ENCODE results near the gene CTAG1B.
"Not testable (repeated sequence)": the region's sequence is repeated elsewhere in the genome, so short reads cannot be mapped to it uniquely, and the experiment has no call there.

The CTAG1B gene

GRCh38 chrX:154619182-154619581, at the start of gene CTAG1B:
TSS of gene CTAG1B (minus strand) at chrX:154619282. CDS start at chrX:154619218, 64 bp downstream.
- DNase-seq: not testable (repeated sequence)

- DNase-seq: no peak
Observed at GRCh38 chrX:154661899-154662298, 42.8 kb upstream of the CTAG1B start.

- no peak for DNase-seq
Observed at GRCh38 chrX:154661170-154661569, 42.1 kb upstream of the CTAG1B start.

DNA sequence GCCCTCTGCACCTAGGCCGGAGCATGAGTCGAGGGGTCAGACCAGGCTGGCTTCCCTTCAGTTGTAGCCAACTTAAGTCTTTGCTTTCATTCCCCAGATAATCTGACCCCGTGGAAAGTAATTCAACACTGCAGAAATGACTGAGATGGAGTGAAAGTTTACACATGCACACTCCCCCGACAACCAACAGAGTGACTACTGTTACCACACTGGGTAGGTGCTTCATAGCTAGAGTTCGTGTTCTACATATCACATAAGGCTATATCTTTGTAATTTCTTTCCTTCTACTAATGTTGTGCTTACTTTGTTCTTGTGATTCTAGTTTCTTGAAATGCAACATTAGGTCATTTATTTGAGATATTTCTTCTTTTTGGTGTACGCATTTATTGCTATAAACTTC, 41.5 kb upstream of the CTAG1B start:
- DNase-seq: no peak

DNA sequence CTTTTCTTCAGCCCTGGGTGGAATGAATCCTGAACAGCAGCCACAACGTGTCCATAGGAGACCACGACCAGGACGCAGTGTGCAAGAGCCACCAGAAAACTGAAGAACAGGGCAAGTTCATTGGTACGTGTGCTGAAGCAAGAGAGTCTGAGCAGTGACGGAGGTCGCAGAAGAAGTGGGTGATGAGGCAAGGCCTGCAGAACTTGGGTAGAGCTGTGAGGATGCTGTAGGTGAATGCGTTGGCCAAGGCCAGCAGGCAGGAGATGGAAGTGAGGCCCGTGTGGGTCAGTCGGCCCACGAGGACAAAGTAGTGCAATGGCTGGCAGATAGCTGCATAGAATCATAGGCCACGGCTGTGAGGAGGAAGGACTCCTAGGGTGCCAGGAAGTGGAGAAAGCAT, 39.9 kb upstream of the CTAG1B start:
- DNase-seq: no peak

- no peak for DNase-seq
Observed at GRCh38 chrX:154658187-154658586, 39.1 kb upstream of the CTAG1B start.

DNA sequence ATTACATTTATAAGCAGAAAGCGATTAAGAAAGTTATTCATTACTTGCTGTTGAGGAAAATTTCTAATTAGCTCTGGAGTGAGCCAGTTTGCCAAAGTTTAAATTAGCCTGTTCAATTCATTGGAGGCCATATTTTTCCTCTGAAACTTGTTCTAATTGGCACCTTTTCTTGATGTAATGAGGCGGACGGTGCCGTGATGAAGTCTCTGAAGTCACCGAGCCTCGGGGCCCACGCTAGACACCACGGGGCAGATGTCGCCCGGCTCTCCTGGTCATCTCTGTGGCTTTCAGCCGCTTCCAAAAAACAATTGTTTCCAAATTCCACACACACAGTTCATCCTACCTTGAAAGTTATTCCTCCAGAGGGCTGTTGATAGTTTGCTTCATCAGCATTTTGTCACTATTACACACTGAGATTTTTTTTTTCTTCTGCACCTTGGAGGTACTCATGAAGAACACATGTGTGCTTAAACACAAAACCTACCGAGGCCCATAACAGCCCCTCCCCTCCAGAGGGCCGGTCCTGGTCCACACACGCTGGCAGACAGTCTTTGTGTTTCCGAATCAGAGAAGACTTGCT, 38.2 kb upstream of the CTAG1B start:
- DNase-seq: no peak

GRCh38 chrX:154655786-154656185, 36.7 kb upstream of the CTAG1B start:
- no peak for DNase-seq

DNA sequence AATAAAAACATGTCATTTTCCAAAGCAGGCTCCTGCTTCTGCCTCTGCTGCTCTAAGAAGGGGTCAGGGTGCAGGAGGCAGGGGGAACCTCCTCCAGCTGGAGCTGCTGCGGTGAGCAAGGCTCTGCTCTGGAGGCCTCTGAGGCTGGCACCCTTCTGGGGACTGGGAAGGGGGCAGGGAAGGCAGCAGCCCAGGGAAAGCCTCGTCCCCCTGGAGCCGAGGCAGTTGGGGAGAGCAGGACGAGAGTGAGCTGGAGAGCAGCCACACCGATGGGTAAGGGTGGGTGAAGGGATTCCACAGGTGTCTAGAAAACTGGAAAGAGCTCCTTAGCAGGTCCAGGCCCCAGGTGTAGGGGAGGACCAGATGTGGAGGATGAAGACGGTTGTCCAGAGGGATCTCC, 36.3 kb upstream of the CTAG1B start:
- no peak for DNase-seq

DNA sequence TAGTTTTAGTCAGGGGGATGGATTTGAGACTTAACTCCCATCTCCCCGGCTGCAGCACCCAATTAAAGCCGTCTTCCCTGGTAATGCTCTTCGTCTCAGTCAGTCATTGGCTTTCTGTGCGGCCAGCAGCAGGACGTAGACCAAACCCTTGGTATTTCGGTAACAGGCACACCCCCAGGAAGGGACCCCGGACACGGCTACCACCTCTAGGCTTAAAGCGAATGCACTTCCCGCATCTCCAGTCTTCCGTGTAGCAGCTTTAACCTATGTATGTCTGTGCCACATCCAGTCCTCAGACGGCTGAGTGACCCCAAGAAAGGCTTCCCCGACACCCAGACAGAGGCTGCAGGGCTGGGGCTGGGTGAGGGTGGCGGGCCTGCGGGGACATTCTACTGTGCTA, 35.8 kb upstream of the CTAG1B start:
- DNase-seq: no peak

- no peak for DNase-seq
Observed at GRCh38 chrX:154654372-154654771, 35.3 kb upstream of the CTAG1B start.

DNA sequence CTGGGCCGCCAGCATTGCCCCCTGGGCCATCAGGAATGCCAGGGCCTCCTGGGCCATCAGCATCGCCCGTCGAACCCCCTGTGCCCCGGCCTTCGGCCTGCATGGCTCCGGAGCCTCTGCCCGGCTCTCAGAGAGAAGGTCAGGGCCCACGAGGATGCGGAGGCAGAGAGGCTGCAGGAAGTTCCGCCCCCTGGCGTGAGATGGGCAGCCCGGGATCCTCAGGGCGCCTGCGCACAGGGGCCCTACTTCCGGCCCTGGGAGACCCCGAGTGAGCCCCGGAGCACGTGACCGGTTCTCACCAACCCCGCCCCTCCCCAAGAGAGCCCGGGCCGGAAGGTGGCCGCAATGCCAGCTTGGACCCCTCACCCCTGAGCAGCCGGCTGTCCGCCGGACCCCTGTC, 34.3 kb upstream of the CTAG1B start, which contains the start of gene CTAG2:
Gene CTAG2, minus strand, starts transcription at position 167 of the 400 bp plus-strand sequence. Its CDS starts 64 bp downstream, at position 103.
- DNase-seq: not testable (repeated sequence)

- DNase-seq: no peak
Observed at GRCh38 chrX:154653048-154653401, 33.9 kb upstream of the CTAG1B start.

DNA sequence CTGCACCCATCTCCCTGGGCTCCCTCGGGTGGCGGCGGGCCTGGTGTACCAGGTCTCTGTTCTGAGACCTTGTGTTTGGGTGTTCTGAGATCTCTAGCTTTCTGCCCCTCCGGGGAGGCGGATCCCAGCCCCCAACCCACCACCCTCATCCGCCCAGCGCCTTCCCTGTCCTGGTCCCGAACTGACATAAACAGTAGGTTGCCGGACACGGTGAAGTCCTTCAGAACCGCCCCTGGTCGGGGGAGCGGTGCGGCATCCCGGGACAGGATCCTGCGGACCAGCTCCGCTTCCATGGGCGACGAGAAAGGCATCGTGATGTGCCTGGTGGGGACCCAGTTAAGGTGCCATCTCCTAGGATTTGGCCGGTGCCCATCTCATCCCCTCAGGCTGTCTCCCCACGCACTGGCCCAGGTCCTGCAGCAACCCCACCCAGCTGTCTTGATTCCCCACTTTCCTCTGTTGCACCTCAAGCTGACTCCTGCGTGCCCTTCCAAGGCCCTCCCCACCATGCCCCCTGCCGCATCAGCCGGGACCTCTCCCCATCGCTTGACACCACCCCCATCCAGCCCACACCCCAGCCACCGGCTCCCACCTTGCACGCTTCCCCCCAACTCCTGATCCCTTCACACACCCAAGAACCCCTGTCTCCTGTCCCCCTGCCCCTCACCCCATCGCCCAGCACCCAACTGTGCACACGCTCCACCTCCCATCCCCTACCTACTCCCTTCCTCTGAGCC, 33.4 kb upstream of the CTAG1B start:
- no peak for DNase-seq

DNA sequence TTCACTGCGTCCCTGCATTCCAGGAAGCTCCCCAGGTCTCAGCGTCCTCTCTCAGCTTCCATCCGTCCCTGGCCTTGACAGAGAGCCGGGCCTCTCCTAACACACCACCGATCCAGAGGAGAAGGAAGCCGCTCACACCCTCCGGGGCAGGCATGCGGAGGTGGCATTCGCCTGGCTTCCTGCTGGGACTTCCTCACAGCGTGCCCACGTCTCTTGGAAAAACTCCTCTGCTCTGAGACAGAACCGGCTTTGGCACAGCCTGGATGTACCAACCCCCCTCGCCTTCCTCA, 31.1 kb upstream of the CTAG1B start:
- no peak for DNase-seq

- no peak for DNase-seq
Observed at GRCh38 chrX:154649503-154650220, 30.6 kb upstream of the CTAG1B start.

DNA sequence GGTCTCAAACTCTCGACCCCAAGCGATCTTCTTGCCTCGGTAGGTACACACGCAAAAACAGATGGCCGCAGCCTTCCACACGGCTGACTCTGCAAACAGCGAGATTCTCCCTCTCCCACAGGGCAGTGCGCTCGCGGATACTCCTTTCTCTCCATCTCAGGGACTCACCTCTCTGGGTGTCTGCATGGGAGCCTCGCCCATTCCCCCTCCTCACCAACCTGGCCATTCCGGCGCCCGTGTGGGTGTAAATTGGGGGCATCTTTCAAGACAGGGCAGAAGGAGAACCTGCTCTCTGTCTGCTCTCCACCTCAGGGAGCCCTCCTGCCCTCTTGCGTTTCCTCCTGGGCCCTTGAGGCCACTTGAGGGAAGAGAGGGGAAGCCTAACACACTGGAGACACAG, 29.8 kb upstream of the CTAG1B start:
- DNase-seq: no peak

GRCh38 chrX:154645745-154646378, 26.8 kb upstream of the CTAG1B start:
- DNase-seq: not testable (repeated sequence)

GRCh38 chrX:154643708-154644107, 24.6 kb upstream of the CTAG1B start:
- not testable (repeated sequence) for DNase-seq

DNA sequence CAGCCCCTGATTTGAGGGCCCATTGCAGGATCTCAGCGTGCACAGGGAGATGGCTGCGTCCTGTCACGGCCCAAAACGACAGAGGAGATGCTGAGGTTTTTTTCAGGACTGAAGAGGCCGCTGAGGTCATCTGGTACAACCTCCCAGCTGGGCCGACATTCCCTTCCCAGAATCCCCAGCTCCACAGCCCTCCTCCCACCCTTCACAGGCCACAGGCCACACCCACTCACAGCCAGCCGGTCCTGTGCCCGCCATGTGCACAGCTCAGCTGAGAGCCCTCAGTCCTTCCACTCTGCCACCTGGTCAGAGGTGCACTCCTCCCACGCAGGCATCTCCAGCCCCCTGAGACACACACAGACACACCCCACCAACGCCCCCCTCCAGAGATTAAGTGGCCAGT, 22.7 kb upstream of the CTAG1B start:
- DNase-seq: not testable (repeated sequence)

DNA sequence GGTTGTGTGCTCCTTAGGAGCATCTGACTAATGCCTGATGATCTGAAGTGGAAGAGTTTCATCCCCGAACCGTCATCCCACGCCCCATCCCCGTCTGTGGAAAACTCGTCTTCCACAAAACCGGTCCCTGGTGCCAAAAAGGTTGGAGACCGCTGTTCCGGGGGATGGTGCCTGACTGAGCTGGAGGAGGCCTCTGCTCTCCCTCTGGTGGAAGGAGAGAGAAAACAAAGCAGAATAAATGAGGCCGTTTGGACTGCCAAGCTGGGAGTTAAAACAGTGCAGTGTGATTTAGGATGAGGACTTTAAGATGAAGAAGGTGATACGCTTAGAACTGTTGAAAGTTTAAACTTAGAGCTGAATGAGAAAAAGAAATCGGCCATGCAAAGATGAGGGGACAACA, 14.6 kb upstream of the CTAG1B start:
- not testable (repeated sequence) for DNase-seq

DNA sequence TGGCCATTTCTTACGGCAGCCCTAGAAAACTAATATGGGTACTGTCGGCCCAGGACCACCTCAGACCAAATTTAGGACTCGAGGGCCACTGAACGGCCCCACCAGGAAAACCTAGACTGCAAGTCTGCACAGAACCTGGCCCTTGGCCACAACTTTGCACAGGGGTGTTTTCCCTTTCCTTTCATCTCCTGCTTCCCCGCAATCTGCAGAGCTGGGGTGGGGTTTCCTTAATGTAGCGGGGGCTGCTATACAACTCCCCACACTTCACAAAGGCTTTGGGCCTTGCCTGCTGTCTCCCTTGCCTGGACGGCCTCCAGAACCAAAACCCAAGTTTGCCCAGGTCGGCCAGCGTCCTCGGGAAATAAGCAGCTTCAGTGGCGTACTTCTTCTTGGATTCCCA, 11.9 kb upstream of the CTAG1B start:
- DNase-seq: not testable (repeated sequence)

GRCh38 chrX:154628960-154629359, 9.9 kb upstream of the CTAG1B start:
- DNase-seq: not testable (repeated sequence)
